HG03558 (cell line): Measurements from ENCODE around the gene CSF1R.
A peak's percentile ranks its signal among the peaks of the same experiment; 100 is the strongest.

Source experiments
- ATAC-seq: cut with Tn5 transposase; IDR thresholded peaks from one replicate; pipeline ENCODE4 v1.9.1; 2021; ENCODE audit warnings: moderate number of reproducible peaks; ENCODE audit not compliant: unreplicated experiment; ENCODE audit errors: extremely low read depth

CSF1R gene

DNA sequence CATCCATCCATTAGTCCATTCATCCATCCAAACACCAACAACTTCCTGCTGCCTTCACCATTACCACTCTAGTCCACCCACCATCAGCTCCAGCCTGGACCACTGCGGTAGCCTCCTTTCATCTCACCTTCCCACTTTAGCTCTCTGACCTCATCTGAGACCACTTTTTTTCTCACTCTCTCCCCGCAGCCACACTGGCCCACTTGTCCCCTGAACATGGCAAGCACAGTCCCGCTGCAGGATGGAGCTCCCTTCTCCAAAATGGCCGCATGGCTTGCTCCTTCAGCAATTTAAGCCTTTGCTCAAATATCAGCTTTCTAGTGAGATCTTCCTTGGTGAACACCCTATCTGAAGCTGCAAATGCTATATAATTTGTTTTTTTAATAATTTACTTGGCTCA, 11.1 kb downstream of the CSF1R start:
- no peak for ATAC-seq

GRCh38 chr5:150073677-150074076, 12.7 kb downstream of the CSF1R start:
- no peak for ATAC-seq

DNA sequence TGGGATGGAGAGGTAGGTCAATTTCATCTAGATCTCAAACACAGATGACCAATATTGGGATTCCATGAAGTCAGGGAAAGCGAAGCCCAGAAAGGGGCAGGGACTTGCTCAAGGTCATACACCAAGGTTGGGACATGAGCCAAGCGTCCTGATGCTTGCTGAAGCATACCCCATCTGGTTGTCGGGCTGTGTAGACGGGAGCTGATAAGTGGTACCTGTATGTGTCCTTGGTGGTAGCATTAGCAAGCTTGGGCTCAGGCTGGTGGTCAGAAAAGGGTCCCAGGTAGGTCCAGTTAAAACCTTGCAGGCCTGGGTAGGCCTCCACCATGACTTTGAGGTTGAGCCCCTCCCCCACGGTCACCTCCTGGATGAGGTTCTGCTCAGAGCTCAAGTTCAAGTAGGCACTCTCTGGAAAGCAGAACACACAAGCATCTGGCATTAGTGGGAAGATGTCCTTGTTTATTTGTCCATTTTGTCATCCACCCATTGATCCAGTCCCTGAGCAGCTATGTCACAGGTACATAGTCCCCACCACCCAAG, 13.2 kb downstream of the CSF1R start:
- ATAC-seq, result no peak

DNA sequence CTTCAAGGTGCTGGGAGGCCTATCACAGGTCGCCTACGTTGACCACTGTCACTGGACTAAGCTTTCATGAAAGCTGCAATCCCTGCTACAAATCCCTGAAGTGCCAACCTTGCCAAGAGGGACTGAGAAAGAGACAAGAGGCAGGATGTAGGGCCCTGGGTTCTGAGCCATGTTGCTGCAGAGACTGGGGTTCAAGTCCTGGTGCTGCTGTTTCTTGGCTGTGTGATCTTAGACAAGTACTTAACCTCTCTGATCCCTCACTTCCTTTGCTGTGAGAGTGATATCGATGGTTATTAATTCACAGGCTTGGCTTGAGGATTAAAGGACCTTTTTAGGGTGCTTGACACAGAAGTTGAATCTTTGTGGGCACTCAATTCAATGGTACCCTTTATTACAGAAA, 15.5 kb downstream of the CSF1R start:
- no peak for ATAC-seq

GRCh38 chr5:150069672-150070627, 16.4 kb downstream of the CSF1R start:
- no peak for ATAC-seq

DNA sequence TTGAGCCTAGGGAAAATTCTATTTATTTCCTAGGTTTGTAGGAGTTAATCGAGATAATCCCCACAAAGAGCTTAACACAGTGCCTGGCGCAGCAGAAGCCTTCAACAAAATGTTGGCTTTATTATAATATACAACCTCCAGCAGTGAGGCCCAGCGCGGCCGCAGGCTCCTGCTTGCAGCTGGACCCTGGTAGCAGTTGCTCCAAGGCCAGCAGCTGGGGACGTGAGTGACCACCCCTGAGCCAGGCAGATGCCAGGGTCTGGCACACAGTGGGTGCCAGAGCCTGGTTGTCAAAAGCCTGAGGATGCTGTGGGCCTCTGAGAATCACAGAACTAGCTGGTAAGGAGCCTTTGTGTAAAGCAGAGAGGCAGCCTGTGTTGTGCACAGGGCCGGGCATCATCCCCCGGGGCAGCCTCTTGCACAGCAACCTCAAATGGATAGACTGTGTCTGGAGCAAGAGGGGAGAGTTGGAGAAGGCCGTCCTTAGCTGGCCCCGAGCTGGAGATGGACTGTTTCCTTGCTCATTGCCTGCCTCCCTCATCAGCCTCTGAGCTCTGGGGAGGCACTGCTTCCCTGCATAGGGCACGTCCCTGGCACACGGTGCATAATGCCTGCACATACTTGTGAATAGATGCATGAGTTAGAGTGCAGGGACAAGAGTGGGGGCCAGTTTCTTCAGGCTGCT, 17.3 kb downstream of the CSF1R start:
- no peak for ATAC-seq

DNA sequence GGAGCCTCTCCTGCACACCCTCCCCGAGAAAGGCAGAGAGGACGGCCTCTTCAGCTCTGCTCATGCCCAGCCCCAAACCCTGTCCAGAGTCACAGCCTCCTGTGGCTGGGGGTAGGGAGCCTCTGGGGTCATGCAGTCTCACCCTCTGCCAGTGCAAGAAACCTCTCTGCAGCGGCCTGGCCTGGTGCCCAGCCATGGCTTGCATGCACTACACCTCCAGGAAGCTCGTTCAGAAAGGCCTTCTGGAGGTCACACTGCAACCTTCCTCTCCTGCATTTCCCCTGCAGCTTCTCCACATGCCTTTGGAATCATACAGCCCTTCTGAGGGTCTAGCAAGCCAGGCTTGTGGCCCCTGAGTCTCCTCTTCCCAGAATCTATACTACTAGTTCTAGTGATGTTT, 17.9 kb downstream of the CSF1R start:
- ATAC-seq, result no peak

DNA sequence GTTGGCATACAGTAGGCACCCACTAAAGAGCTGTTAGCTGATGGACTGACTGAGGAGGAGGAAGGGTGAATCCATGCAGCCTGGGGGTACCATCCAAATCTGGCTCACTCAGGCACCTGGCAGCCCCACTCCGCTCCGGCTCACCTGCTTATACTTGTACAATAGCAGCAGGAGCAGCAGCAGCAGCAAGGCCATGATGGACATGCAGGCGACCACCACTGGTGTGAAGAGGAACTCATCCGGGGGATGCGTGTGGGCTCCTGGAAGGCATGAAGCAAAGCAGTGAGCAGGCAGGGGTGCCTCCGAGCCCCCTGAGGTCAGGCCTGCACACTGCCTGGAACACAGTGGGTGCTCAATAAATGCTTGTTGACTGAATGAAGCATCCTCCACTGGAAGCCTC, 18.3 kb downstream of the CSF1R start:
- no peak for ATAC-seq

DNA sequence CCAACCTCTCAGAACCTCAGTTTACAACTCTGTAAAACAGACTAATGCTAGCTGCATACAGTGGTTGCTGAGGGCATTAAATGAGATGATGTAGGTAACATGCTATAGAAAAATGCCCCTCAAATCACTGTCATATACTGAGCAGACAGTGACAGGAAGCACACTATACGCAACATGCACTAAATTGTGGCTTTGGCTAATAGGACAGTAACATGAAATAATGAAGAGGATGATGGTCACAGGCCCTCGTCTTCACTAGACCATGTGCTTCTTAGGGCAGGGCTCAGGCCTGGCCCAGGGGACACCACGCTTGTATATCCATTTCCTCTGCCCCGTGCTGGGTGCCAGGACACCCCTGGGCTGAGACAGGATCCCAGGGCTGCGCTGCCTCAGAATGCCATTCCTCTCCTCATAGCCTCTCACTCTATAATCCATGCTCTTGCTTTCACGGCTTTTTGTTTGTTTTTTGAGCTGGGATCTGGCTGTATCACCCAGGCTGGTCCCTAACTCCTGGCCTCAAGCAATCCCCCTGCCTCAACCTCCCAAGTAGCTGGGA, 18.9 kb downstream of the CSF1R start:
- ATAC-seq, result no peak

DNA sequence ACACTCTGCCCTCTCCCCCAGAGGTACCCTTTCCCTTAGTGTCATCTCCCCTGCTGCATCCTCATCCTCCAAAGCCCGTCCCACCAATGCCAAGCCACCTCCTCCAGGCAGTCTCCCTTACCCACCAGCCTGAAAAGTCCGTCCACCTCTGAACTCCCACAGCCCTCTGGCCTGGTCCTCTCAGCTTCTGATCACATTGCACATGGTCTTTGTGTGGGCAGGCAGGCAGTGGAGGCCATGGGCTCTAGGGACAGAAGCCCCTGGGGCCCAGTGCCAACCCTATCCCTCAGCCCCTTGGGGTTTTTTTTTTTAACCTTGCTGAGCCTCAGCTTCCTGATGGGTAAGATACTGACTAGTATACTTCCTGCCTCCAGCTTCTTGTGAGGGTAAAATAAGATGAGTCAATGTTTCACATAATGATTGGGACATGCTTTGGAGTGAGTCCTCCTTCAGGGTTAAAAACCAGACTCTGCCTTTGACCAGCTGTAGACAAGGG, 19.4 kb downstream of the CSF1R start:
- ATAC-seq, result peak; percentile 78

DNA sequence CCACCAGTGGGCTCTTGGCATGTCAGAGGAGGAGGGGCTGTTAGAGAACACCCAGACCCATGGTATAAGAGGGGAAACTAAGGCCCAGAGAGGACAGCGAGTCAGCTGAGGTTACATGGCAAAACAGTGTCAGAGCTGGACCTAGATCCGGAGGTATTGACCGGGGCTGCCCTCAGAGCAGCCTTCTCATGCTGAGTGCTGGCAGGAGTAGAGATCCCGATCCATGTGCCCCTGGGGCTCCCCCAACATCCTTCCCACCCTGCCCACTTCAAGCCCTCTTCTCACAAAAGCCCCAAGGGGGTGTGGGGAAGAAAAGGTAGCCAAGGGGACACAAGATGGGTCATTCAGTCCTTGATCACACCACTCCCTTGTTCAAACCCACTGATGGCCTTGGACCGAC, 19.9 kb downstream of the CSF1R start:
- no peak for ATAC-seq

DNA sequence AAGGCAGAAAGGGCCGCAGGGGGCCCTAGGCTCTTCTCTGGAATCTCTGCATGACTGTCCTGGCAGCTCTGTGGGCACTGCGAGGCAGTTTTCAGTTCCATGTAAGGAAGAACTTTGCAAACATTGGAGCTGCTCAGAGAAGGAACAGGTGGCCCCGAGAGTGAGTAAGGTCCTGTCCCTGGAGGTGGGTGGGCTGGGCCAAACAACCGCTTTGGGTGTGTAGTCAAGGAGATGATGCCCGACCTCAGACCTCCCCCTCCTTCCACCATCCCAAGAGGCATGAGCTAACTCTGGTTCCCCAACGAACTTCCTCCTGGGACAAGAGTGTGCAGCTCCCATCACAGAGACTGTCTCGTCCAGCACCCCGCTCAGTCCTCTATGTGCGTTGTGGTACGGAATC, 20.5 kb downstream of the CSF1R start:
- no peak for ATAC-seq

DNA sequence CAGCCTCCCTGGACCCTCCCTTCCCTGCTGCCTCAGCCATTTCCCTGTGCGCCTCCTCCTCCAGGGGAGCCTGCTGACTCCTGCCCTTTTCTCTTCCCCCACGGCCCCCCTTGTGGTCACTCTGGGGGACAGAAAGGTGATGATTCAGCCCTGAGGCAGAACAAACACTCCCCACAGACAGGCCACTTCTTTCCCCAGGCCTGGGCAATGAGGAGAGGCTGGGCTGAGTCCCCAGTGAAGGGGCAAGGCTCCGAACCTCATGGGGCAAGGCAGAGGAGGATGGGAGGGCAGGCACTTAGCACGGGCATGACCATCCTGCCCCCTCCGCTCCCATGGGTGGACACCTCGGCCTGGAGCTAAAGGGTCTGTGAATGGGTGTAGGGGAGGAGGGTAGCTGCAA, 21.0 kb downstream of the CSF1R start:
- ATAC-seq, result no peak

GRCh38 chr5:150064681-150065220, 21.6 kb downstream of the CSF1R start:
- ATAC-seq, result no peak

DNA sequence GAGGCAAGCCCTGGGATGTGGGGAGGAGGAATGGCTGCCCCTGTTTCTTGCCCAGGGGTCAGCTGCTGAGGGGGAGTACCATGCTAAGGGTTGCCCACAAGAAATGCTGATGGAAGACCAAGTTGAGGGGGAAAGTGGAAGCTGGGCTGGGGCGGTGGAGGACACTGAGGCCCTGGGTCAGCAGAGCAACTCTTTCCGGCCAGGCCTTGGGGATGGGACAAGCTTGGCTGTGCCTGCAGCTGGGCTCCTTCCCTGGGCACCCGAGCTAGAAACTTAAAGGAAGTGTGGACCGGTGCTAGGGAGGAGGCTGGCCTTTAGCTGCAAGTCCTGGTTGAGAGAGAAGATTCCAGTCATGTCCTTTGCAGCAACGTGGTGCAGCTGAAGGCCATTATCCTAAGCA, 22.7 kb downstream of the CSF1R start:
- no peak for ATAC-seq

DNA sequence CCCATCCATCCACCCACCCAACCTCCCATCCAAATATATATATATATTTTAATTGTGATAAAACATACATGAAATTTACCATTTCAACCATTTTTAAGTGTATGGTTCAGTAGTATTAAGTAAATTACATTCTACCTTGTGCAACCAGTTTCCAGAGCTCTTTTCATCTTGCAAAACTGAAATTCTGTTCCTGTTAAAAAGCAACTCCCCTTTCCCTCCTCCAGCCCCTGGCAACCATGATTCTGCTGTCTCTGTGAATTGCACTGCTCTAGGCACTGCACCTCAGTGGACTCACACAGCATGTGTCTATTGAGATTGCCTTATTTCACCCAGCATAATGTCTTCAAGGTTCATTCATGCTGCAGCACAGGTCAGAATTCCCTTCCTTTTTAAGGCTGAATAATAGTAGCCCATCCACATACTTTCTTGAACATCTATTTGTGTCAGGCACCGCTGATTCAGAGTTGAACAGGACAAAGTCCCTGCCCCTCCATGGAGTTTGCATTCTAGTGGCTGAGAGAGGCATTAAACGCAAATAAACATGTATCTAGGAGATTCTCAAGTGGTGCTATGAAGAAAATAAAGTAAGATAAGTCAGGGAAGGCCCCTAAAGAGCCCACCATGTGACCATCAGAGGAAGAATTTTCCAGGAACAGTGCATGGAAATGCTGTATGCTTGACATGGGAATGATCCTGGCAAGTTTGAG, 24.0 kb downstream of the CSF1R start:
- no peak for ATAC-seq

DNA sequence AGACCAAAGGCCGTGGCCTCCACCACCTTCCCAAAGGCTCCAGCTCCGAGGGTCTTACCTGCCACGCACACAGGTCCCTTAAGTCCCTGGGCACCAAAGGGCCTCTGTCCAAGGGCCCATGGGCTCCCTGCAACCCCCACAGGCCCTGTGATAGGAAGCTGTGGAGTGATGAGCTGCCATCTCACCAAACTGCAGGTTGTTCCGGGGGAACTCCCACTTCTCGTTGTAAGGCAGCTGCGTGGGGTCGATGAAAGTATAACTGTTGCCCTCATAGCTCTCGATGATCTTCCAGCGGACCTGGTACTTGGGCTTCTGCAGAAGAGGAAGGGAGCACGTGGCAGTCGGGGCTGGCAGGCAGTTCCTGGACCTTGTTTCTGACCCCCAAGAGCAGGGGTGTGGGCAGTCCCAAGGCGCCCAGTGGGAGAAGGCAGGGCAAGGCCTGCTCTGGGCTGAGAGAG, 24.8 kb downstream of the CSF1R start:
- no peak for ATAC-seq

DNA sequence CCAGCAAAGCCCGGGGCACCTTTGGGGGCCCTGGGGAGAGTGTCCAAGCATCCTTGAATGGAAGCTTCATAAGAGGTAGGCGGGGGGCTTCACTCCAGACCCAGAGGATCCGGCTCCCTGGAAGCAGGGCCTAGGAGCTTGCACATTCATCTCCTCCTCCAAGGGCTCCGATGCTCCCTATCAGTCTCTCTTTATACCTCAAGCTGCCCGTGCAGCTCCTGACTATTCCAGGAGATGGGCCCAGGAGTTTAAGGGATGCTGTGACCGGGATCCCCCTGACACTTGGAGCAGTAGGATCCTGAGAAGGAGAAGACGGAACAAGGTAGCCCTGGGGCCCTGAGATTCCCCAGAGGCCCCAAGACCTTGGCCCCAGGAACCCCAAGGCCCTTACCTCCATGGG, 25.9 kb downstream of the CSF1R start:
- no peak for ATAC-seq

DNA sequence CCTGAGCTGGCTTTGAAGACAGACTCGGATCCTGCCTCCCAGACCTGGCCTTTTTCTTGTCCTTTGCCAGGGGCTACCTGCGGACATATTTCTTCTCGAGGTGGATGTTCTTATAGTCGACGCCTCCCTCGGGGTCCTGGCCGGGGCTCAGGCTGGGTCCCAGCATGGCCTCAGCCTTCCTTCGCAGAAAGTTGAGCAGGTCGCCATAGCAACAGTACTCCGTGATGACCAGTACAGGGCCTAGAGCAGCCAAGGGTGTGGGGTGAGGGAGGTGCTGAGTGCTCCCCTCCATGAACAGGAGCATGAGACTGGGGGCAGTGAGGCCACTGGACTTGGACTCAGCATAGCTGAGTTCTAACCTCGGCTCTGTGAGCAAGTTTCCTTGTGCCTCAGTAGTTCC, 26.7 kb downstream of the CSF1R start:
- no peak for ATAC-seq
